ENCODE measurements around the gene ASB2.

The ASB2 gene

GRCh38 chr14:94015223-94015622 lies 38.9 kb upstream of the ASB2 start:
- Histone ChIP-seq H3K9ac (ENCODE audit: low read depth, low read length) (no peak overlapping the region), H3K27me3 (ENCODE audit: control insufficient read depth, insufficient read depth, low read length) (peaks cover 42% of the 10 kb centered on the region), H3K9me3 (replicated peaks; ENCODE audit: low read length) (no peaks in the 10 kb centered on the region), H3K4me3 (ENCODE audit: low read length) (no peak overlapping the region), H3K36me3 (ENCODE audit: insufficient read depth, low read length) (no peaks in the 10 kb centered on the region), H3K4me2 (ENCODE audit: low read length) (no peak overlapping the region), H3K4me1 (ENCODE audit: control insufficient read depth, insufficient read depth, low read length) (no peaks in the 10 kb centered on the region)

GRCh38 chr14:94014382-94014781 lies 38.0 kb upstream of the ASB2 start:
- Histone ChIP-seq H3K4me3 (ENCODE audit: low read length) (no peak overlapping the region), H3K9ac (ENCODE audit: low read depth, low read length) (no peak overlapping the region), H3K36me3 (ENCODE audit: insufficient read depth, low read length) (no peaks in the 10 kb centered on the region), H3K9me3 (replicated peaks; ENCODE audit: low read length) (no peaks in the 10 kb centered on the region), H3K4me1 (ENCODE audit: control insufficient read depth, insufficient read depth, low read length) (no peaks in the 10 kb centered on the region), H3K4me2 (ENCODE audit: low read length) (no peak overlapping the region), H3K27me3 (ENCODE audit: control insufficient read depth, insufficient read depth, low read length) (peaks cover 42% of the 10 kb centered on the region)

- Histone ChIP-seq H3K9me3 (replicated peaks; ENCODE audit: low read length) (no peaks in the 10 kb centered on the region), H3K4me1 (ENCODE audit: control insufficient read depth, insufficient read depth, low read length) (no peaks in the 10 kb centered on the region), H3K27me3 (ENCODE audit: control insufficient read depth, insufficient read depth, low read length) (peaks cover 27% of the 10 kb centered on the region), H3K9ac (ENCODE audit: low read depth, low read length) (no peak overlapping the region), H3K36me3 (ENCODE audit: insufficient read depth, low read length) (no peaks in the 10 kb centered on the region), H3K4me2 (ENCODE audit: low read length) (no peak overlapping the region), H3K4me3 (ENCODE audit: low read length) (no peak overlapping the region)
Observed at GRCh38 chr14:94011795-94012194, 35.4 kb upstream of the ASB2 start.

DNA sequence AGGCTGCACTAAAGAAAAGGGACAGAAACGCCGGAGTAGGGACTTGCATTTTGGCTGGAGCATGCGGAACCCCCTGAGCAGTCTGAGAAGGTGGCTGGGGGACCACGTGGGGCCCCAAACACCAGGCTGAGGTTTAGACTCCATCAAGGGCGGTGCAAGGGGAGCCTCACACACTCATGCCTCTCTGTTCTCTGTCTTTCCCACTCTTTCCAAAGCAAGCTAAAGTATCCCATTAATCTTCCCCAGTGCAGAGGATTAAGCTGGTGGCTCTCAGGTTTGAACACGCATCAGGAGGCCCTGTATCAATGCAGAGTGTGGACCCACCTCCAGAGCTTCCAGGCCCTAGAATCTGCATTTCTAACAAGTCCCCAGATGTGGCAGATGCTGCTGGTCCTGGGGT lies 34.3 kb upstream of the ASB2 start:
- Histone ChIP-seq H3K27me3 (ENCODE audit: control insufficient read depth, insufficient read depth, low read length) (peaks cover 16% of the 10 kb centered on the region), H3K9me3 (replicated peaks; ENCODE audit: low read length) (no peaks in the 10 kb centered on the region), H3K4me1 (ENCODE audit: control insufficient read depth, insufficient read depth, low read length) (no peaks in the 10 kb centered on the region), H3K36me3 (ENCODE audit: insufficient read depth, low read length) (no peaks in the 10 kb centered on the region), H3K4me3 (ENCODE audit: low read length) (no peak overlapping the region), H3K4me2 (ENCODE audit: low read length) (no peak overlapping the region), H3K9ac (ENCODE audit: low read depth, low read length) (no peak overlapping the region)

GRCh38 chr14:94009767-94010166 lies 33.4 kb upstream of the ASB2 start:
- Histone ChIP-seq H3K4me1 (ENCODE audit: control insufficient read depth, insufficient read depth, low read length) (no peaks in the 10 kb centered on the region), H3K9ac (ENCODE audit: low read depth, low read length) (no peak overlapping the region), H3K9me3 (replicated peaks; ENCODE audit: low read length) (no peaks in the 10 kb centered on the region), H3K4me2 (ENCODE audit: low read length) (no peak overlapping the region), H3K36me3 (ENCODE audit: insufficient read depth, low read length) (no peaks in the 10 kb centered on the region), H3K27me3 (ENCODE audit: control insufficient read depth, insufficient read depth, low read length) (peaks cover 18% of the 10 kb centered on the region), H3K4me3 (ENCODE audit: low read length) (no peak overlapping the region)

DNA sequence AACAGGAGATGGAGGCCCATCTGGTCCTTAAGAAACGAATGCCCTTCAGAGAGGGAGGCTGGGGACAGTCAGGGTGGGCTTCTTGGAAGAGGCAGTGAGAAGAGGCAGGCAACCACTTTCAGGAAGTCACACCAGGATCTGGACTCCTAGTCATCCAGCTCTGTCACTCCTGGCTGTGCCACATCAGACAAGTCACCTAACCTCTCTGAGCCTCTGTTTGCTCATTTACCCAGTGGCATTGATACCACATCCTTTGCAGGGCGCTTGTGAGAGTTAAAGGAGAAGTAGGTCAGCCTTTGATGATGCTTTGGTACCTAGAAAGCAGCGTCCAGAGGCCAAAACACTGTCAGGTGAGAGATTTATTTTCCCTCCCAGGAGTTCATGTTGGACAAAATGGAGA lies 31.9 kb upstream of the ASB2 start:
- no peaks in the 10 kb centered on the region for H3K9me3 ChIP-seq (replicated peaks; ENCODE audit: low read length)
- H3K36me3 ChIP-seq (ENCODE audit: insufficient read depth, low read length): no peaks in the 10 kb centered on the region
- H3K4me1 ChIP-seq (ENCODE audit: control insufficient read depth, insufficient read depth, low read length): no peaks in the 10 kb centered on the region
- peaks cover 32% of the 10 kb centered on the region for H3K27me3 ChIP-seq (ENCODE audit: control insufficient read depth, insufficient read depth, low read length)
- H3K4me2 ChIP-seq (ENCODE audit: low read length): no peak overlapping the region
- no peak overlapping the region for H3K9ac ChIP-seq (ENCODE audit: low read depth, low read length)
- H3K4me3 ChIP-seq (ENCODE audit: low read length): no peak overlapping the region

DNA sequence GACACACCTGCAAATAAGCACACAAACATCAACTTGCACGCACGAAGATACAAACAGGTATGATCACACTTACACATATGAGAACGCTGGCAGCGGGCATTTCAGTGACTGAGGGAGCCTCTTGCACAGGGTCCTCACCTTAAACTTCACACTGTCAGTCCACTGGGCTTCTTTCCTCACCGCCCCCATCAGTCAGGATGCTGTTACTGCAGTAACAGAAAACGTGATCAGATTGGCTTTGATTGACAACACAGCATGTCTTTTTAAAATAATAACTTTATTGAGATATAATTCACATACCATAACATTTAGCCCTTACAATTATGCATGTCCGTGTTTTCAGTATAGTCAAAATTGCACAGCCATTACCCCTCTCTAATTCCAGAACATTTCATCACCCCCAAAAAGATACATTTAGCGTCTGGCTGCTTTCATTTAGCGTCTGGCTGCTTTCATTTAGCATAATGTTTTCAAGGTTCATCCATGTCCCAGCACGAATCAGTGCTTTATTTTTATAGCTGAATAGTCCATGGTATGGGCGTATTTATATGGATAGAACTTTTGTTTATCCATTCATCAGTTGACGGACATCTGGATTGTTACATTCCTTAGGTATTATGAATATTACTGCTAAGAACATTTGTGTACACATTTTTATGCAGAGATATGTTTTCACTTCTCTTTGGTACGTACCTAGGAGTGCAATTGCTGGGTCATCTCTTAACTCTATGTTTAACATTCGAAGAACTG lies 29.1 kb upstream of the ASB2 start:
- Histone ChIP-seq H3K4me2 (ENCODE audit: low read length) (no peak overlapping the region), H3K4me3 (ENCODE audit: low read length) (no peak overlapping the region), H3K4me1 (ENCODE audit: control insufficient read depth, insufficient read depth, low read length) (no peaks in the 10 kb centered on the region), H3K9me3 (replicated peaks; ENCODE audit: low read length) (no peaks in the 10 kb centered on the region), H3K27me3 (ENCODE audit: control insufficient read depth, insufficient read depth, low read length) (peaks cover 38% of the 10 kb centered on the region), H3K9ac (ENCODE audit: low read depth, low read length) (no peak overlapping the region), H3K36me3 (ENCODE audit: insufficient read depth, low read length) (no peaks in the 10 kb centered on the region)

DNA sequence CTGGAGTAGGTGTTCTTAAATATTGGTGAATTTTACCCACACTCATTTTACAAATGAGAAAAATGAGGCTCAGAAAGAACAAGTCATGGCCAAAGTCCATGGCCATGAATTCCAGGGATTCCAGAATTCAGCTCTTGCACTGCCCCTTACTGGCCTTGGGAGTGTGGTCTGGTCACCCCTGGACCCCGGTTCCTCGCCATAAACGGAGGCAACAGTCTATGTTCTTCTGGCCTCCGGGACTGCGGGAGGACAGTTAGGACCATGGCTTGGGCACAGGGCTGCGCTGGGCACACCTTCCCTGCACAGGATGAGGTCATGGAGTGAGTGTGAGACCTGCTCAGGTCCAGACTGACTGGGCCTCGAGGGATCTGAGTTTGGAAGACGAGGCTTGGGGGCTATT lies 27.6 kb upstream of the ASB2 start:
- H3K27me3 ChIP-seq (ENCODE audit: control insufficient read depth, insufficient read depth, low read length): peaks cover 38% of the 10 kb centered on the region
- H3K4me1 ChIP-seq (ENCODE audit: control insufficient read depth, insufficient read depth, low read length): no peaks in the 10 kb centered on the region
- H3K9me3 ChIP-seq (replicated peaks; ENCODE audit: low read length): no peaks in the 10 kb centered on the region
- no peaks in the 10 kb centered on the region for H3K36me3 ChIP-seq (ENCODE audit: insufficient read depth, low read length)
- H3K9ac ChIP-seq (ENCODE audit: low read depth, low read length): no peak overlapping the region
- no peak overlapping the region for H3K4me2 ChIP-seq (ENCODE audit: low read length)
- H3K4me3 ChIP-seq (ENCODE audit: low read length): no peak overlapping the region

- H3K36me3 ChIP-seq (ENCODE audit: insufficient read depth, low read length): no peaks in the 10 kb centered on the region
- peaks cover 38% of the 10 kb centered on the region for H3K27me3 ChIP-seq (ENCODE audit: control insufficient read depth, insufficient read depth, low read length)
- no peak overlapping the region for H3K4me3 ChIP-seq (ENCODE audit: low read length)
- no peak overlapping the region for H3K9ac ChIP-seq (ENCODE audit: low read depth, low read length)
- H3K4me1 ChIP-seq (ENCODE audit: control insufficient read depth, insufficient read depth, low read length): no peaks in the 10 kb centered on the region
- H3K9me3 ChIP-seq (replicated peaks; ENCODE audit: low read length): no peaks in the 10 kb centered on the region
- no peak overlapping the region for H3K4me2 ChIP-seq (ENCODE audit: low read length)
Observed at GRCh38 chr14:94003397-94003796, 27.0 kb upstream of the ASB2 start.

DNA sequence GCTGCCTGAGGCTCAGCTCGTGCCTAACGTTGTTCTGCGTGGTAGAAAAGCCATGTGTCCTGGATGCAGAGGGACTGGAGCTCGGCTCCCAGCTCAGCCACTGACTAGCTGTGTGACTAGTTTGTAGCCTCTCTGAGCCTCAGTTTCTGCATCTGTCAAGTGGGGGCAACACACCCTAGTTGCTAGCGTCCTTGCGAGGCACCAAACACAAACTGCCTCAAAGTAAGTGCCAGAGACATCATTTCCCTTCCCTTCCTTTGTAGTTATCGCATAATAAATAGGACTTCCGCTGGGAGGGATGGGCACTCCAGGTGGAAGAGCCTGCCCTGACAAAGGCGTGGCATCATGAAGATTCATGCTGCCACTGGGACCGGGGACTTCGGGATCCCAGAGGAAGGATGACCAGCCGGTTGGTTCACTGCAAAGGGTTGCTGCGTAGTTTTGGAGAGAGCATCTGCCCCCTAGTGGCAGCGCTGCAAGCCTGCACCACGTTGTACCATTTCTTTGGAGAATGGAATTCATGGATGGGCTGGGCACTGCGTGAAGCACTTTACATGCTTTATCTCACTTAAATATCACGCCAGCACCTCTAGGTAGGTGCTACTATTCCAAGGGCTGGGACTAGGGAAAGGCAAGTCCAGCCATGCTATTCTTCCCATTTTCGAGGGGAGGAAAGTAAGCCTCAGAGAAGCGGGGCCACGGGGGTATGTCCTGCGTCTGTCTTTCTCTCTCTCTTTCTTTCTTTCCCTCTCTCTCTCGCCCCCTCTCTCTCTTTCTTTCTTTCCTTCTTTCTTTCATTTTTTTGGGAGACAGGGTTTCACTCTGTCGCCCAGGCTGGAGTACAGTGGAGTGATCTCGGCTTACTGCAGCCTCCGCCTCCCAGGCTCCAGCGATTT lies 25.4 kb upstream of the ASB2 start:
- H3K36me3 ChIP-seq (ENCODE audit: insufficient read depth, low read length): no peaks in the 10 kb centered on the region
- no peak overlapping the region for H3K4me3 ChIP-seq (ENCODE audit: low read length)
- no peaks in the 10 kb centered on the region for H3K9me3 ChIP-seq (replicated peaks; ENCODE audit: low read length)
- H3K27me3 ChIP-seq (ENCODE audit: control insufficient read depth, insufficient read depth, low read length): peaks cover 40% of the 10 kb centered on the region
- no peaks in the 10 kb centered on the region for H3K4me1 ChIP-seq (ENCODE audit: control insufficient read depth, insufficient read depth, low read length)
- H3K4me2 ChIP-seq (ENCODE audit: low read length): no peak overlapping the region
- H3K9ac ChIP-seq (ENCODE audit: low read depth, low read length): no peak overlapping the region

- Histone ChIP-seq H3K36me3 (ENCODE audit: insufficient read depth, low read length) (no peaks in the 10 kb centered on the region), H3K4me3 (ENCODE audit: low read length) (no peak overlapping the region), H3K4me1 (ENCODE audit: control insufficient read depth, insufficient read depth, low read length) (no peaks in the 10 kb centered on the region), H3K9me3 (replicated peaks; ENCODE audit: low read length) (no peaks in the 10 kb centered on the region), H3K9ac (ENCODE audit: low read depth, low read length) (no peak overlapping the region), H3K4me2 (ENCODE audit: low read length) (no peak overlapping the region), H3K27me3 (ENCODE audit: control insufficient read depth, insufficient read depth, low read length) (peaks cover 40% of the 10 kb centered on the region)
Observed at GRCh38 chr14:94001016-94001415, 24.6 kb upstream of the ASB2 start.

Measured in skeletal muscle satellite cell (primary cell).